Stimulated activated CD4-positive, alpha-beta T cell treated with anti-CD3 and anti-CD28 coated beads, TNF-alpha, amount 100 ng/mL, for 24 hours (primary cell): Measurements from ENCODE around the gene SGSM2.

Source experiments
- DNase-seq, 3 experiments: peaks; one replicate each; pipeline ENCODE4 v3.0.0-alpha.2; 2020; ENCODE audit warnings: low read depth in 3 of 3

The SGSM2 gene

DNA sequence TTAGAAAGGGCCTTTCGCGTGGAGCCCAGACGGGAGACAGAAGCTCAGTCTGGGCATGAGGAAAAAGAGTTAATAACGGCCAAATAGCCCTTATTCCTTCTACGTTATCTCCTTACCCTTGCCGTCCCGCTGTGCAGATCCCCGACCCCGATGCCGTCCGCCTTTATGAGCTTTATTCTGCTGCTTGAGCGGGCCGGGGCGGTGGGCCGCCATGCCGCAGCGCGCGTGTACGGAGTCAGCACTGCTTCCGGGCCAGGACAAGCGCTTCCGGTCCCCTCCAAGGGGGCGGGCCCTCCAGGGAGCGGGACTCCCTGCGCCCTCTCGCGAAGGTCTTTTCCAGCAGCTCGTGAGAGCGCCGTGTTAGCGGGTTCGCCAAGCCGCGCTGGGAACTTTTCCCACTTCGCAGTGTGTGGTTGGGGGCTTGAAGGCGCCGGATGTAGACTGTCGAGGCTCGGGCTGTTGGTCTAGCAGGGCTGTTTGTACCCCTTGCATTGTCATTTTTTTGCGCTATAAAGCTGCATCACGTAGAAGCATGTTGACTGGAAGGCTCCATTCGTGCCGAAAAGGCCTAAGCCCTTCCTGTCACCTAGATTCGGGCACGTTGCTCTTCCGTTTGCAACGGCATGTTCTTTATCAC is 968 bp upstream of the SGSM2 start, which contains the start of gene TSR1:
Gene TSR1, minus strand, starts transcription at position 243 of the 637 bp plus-strand sequence. Its CDS starts 30 bp downstream, at position 213.
- peak; percentile 81 to 90 (median 86) for DNase-seq

DNA sequence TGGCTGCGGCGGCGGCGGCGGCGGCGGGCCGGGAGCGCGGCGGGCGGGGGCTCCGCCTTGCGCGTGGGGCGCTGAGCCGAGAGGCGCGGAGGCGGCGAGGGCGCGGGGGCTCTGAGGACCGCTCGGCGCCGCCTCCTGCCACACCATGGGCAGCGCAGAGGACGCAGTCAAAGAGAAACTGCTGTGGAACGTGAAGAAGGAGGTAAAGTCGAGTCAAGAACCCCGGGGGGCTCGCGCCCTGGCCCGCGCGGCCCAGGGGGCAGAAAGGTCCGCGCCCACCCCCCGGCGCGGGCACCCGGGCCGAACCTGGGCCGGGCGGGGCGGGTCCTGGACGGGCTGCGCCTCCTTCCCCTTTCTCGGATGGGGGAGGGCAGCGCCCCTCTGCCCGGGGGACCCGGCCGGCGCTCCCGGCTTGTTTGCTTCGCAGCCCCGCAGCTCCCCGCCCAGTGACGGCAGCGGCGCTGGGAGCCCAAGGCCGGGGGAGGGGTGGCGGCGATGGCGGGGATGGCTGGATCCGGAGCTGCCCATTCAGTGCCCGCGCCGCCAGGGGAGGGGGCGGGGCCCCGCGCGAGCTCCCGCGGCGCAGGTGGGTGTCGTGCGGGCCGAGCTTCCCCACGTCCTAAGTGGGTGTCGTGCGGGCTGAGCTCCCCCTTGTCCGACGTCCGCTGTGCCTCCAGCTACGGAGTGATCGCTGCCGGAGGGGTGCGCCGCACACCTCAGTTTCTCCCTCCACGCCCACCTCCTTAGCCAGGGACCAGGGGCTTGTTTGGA is 428 bp downstream of the SGSM2 start:
- peak in 2 of 3 experiments; percentile 27 to 59 for DNase-seq

GRCh38 chr17:2338315-2338657 is 985 bp downstream of the SGSM2 start:
- DNase-seq: no peak

- DNase-seq: peak in 1 of 3 experiments; percentile 52
Observed at GRCh38 chr17:2343421-2343820, 6.1 kb downstream of the SGSM2 start.

GRCh38 chr17:2344528-2344927 is 7.2 kb downstream of the SGSM2 start:
- no peak for DNase-seq

- DNase-seq: no peak
Observed at GRCh38 chr17:2346475-2346874, 9.2 kb downstream of the SGSM2 start.

DNA sequence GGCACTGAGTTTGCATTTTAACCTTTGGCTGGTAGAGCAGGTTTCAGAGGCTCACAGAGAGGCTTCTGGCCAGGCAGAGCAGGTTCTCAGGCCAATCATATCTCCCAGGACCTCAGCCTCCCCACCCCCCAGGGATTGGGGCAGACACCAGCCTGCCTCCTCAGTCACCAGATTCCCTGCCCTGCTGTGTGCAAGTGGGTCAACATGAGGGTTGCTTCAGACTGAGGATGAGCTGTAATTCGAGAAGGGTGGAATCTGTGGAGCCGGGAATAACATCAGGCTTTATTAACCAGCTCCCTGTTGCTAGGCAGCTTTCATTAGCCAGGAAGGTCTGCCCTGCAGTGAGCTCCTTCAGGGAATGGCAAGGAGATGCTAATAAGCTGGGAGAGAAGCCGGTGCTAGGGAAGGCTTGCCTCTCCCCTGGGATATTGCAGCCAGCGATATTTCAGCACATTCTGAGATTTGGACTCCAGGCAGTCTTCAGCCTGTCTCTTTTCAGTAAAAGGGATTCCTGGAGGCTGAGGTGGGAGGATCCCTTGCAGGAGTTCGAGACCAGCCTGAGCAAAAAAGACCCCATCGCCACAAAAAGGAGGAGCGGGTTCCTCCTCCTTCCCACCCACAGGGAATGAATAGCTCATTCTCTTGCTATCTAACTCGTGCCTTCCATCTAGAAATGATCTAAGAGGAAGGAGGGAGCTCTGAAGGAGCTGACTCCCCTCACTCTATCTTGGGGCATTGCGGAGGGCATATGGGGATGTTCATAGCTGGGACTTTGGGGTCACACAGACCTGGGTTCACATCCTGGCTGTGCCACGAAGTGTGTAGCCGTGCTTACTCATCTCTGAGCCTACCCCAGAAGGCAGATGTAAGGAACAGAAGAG is 10.7 kb downstream of the SGSM2 start:
- no peak for DNase-seq

DNA sequence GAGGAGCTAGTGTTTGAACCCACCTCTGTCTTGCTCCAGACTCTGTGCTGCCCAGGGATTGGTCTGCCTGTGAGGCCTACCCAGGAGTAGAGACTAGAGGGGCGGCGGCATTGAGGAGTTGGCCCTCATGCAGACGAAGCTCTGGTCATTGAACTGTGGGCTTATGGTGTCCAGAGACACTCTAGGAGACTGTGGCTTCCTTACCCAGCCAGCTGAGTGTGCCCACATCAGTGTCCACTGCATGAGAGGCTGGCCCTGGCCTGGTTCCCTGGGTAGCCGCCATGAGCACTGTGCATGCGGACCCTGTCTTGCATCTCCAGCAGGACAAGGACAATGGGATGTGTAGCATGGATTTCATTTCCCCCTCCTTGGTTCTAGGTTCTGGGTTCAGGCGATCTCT is 14.0 kb downstream of the SGSM2 start:
- no peak for DNase-seq

DNA sequence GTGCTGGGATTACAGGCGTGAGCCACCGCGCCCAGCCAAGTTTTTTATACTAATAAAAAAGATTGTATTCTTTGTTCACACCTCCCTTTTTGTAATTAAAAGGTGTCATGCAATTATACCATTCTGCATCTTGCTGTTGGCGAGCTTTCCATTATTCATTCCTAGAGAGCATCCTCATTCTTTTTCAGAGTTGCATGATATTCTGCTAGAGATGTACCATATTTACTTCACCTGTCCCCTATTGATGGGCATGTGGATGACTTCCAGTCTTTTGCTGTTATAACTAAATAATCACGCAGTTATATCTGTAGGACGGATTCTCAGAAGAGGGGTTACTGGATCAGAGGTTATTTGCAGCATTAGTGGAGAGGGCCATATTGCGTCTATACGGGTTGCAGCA is 17.0 kb downstream of the SGSM2 start:
- no peak for DNase-seq

GRCh38 chr17:2357237-2357636 is 19.9 kb downstream of the SGSM2 start:
- no peak for DNase-seq

- DNase-seq: no peak
Observed at GRCh38 chr17:2357931-2358434, 20.7 kb downstream of the SGSM2 start.

DNA sequence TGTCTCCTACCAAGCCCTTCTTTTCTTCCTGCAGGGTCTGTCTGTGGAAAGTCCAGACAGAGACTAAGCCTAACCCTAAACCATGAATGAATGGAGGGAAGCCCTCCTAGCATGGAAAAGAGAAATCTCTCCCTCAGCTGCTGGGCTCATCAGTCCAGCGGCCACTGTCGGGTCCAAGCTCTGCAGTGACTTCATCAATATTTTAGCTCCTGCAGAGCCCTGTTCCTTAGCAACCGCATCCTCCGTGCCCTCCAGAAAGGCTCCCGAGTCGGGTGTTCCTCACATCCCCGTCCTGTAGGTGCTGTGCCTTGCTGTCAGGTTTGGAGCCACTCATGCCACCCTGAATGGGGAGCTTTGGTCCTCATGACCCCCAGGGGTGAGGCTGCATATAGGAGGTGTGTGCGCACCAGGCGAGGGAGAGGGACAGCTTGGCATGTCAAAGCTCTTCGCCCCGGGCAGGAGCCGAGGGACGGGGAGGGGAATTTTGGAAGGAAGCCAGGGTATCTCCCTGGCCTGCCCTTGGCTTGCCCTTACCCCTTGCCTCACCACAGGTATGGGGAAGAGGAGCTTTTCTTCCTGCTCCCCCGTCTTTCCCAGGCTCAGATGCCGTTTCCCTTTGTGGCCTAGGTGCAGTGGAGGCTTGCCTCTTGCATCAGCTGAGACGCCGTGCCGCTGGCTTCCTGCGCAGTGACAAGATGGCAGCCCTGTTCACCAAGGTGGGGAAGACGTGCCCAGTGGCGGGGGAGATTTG is 23.9 kb downstream of the SGSM2 start:
- no peak for DNase-seq

DNA sequence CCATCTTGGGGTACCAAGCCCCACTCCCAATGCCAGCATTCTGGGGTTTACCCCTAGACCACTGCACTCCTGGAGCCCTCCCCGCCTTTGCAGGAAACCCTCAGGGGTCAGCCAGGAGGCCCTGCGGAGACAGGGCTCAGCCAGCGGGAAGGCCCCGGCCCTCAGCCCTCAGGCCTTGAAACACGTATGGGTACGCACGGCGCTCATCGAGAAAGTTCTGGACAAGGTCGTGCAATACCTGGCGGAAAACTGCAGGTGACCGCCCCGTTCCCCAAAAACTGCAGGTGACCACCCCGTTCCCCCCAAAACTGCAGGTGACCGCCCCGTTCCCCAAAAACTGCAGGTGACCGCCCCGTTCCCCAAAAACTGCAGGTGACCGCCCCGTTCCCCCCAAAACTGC is 24.7 kb downstream of the SGSM2 start:
- DNase-seq: no peak

- no peak for DNase-seq
Observed at GRCh38 chr17:2362416-2362815, 25.1 kb downstream of the SGSM2 start.

DNA sequence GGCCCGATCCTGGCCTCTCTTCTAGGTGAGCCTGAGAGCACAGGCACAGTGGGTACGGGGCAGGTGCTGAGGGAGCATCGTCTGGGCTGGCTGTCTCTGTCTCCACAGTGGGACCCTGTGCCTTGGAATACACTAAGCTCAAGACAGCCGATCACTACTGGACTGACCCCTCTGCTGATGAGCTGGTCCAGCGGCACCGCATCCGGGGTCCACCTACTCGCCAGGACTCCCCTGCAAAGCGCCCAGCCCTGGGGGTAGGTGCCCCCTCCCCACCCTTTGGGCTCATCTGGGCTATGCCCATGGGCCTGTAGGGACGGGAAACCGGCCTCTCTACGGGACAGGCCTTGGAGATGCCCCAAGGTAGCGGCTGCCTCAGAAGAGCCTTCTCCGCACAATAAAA is 25.6 kb downstream of the SGSM2 start:
- no peak for DNase-seq

- DNase-seq: no peak
Observed at GRCh38 chr17:2363318-2363717, 26.0 kb downstream of the SGSM2 start.

DNA sequence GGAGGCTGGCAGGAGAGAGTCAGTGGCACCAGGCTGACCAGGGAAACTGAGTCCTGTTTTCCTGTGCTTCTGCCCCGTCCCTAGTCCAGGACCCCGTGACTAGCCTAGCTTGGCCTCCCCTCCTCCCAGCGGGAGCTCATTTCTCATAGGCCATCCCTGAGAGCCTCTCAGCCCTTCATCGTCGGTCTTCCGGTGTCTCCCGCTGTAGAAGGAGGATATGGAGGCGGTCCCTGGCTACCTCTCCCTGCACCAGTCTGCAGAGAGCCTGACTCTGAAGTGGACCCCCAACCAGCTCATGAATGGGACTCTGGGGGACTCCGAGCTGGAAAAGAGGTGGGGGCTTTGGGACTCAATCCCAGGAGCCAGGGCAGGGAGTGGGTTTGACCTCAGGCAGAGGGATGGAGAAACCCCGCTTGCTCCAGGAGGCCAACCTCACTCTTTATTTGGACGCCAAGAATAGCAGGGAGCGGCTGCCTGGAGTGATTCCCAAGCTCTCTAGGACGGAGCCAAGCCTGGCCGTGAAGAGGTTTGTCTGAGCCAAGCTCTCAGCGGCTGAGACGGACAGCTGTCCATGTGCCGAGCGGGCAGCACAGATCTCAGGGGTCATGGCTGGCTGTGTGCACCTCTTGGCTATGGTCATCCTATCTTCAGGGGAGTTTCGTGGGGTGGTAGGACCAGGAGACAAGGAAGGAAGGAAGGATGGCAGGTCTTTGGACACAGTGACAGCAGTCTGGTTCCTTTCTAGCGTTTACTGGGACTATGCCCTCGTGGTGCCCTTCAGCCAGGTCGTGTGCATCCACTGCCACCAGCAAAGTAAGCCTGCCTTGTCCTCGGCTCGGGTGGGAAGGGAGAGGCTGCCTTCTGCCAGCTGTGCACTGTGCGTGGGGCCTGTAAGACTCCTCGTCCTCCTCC is 26.8 kb downstream of the SGSM2 start:
- DNase-seq: no peak

GRCh38 chr17:2364763-2365116 is 27.4 kb downstream of the SGSM2 start:
- DNase-seq: no peak

- DNase-seq: no peak
Observed at GRCh38 chr17:2365132-2365531, 27.8 kb downstream of the SGSM2 start.

GRCh38 chr17:2366747-2367494 is 29.6 kb downstream of the SGSM2 start:
- DNase-seq: no peak
